Measurements from ENCODE around the gene DGKG.

DNA sequence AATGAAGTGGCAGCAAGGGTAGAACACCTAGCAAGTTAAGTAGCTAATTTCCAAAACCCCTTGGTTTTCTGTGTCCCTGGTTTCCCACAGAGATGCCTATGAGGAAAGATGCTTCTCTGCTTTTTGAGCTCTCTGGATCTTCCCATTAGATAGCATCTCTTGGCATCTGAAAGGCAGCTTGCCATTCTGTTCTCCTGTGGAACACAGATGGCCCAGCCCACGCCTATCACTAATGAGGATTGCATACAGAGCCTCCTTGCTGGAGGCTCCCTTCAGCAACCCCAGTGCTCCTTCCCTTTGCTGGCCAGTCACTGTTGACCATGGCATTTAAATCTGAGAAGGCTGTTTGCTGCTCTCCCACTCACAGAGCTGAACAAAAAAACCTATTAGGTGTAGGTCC is 218.8 kb downstream of the DGKG start:
- no peak for TF ChIP-seq POLR2AphosphoS5 (IDR thresholded peaks at IDR 0.05; ENCODE audit: borderline replicate concordance, low read depth, low read length)
- TF ChIP-seq EZH2 (IDR thresholded peaks at IDR 0.05), result no peak
- TF ChIP-seq FOXP2 (optimal IDR thresholded peaks at IDR 0.05; ENCODE audit: control extremely low read depth, extremely low read length, insufficient read depth), result no peak

Measured in SK-N-MC (cell line).